Subcutaneous adipose tissue (tissue), 4 donors: ENCODE data around the gene FSIP1. TPM values are rescaled to one million over a fixed set of nuclear protein-coding genes. Genes with fewer than 3 reads are reported as not detected.

Source experiments
- CTCF ChIP-seq: fragments of 450-650 bp; IDR thresholded peaks from one replicate; pipeline ENCODE4 v1.5.1; 2016; ENCODE audit warnings: low read depth, mild to moderate bottlenecking, control low read depth, antibody characterized with exemption, moderate library complexity
- total RNA-seq, 4 donors: library from RNA; depleted of rRNA; stranded (reverse); fragments of >200 nt; gene quantifications; one replicate each; pipeline ENCODE4 v1.1.0, GENCODE V29; 2016

The FSIP1 gene
- total RNA-seq, 4 donors from 2014 or later, result 0.16 to 1.0 (median 0.44) TPM; not detected in 1

- TF ChIP-seq CTCF, result no peak
These were observed 190.1 kb downstream of the FSIP1 start for GRCh38 chr15:39592500-39592899.

- TF ChIP-seq CTCF, result no peak
These were observed 190.7 kb downstream of the FSIP1 start for GRCh38 chr15:39591896-39592315.

GRCh38 chr15:39591141-39591895, 191.3 kb downstream of the FSIP1 start:
- no peak for TF ChIP-seq CTCF

GRCh38 chr15:39589815-39590644, 192.6 kb downstream of the FSIP1 start:
- TF ChIP-seq CTCF, result no peak

- TF ChIP-seq CTCF, result no peak
These were observed 193.3 kb downstream of the FSIP1 start for GRCh38 chr15:39589193-39589814.

- TF ChIP-seq CTCF, result no peak
These were observed 194.0 kb downstream of the FSIP1 start for GRCh38 chr15:39588531-39589192.
